GM12875 (cell line): ENCODE measurements around the gene SETDB2.

Source experiments
- H3K4me3 ChIP-seq: one replicate; pipeline ENCODE4 v1.5.1; 2011; ENCODE audit warnings: low read depth, low read length, control low read depth
- TF ChIP-seq, protein P1 (sequence below): IDR thresholded peaks from 2 replicates; pipeline ENCODE4 v1.5.1; 2011; ENCODE audit warnings: low read depth, mild to moderate bottlenecking, control low read depth, inconsistent platforms, low read length, moderate library complexity, borderline replicate concordance; ENCODE audit not compliant: insufficient read depth

Gene SETDB2

DNA sequence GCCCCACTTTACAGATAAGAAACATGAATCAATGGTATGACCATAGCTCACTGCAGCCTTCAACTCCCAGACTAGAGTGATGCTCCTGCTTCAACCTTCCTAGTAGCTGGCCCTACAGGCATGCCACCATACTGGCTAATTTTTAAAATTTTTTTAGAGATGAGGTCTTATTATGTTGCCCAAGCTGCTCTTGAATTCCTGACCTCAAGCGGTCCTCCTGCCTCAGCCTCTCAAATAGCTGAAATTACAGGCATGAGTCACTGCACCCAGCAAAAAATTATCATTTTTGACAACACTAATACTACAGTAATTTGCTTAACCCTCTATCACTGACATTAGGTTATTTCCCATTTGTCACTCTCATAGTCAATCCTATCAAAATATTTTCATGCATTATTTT, 15.0 kb upstream of the SETDB2 start:
- TF ChIP-seq, protein P1, sequence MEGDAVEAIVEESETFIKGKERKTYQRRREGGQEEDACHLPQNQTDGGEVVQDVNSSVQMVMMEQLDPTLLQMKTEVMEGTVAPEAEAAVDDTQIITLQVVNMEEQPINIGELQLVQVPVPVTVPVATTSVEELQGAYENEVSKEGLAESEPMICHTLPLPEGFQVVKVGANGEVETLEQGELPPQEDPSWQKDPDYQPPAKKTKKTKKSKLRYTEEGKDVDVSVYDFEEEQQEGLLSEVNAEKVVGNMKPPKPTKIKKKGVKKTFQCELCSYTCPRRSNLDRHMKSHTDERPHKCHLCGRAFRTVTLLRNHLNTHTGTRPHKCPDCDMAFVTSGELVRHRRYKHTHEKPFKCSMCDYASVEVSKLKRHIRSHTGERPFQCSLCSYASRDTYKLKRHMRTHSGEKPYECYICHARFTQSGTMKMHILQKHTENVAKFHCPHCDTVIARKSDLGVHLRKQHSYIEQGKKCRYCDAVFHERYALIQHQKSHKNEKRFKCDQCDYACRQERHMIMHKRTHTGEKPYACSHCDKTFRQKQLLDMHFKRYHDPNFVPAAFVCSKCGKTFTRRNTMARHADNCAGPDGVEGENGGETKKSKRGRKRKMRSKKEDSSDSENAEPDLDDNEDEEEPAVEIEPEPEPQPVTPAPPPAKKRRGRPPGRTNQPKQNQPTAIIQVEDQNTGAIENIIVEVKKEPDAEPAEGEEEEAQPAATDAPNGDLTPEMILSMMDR = no peak
- H3K4me3 ChIP-seq = no peak overlapping the region

DNA sequence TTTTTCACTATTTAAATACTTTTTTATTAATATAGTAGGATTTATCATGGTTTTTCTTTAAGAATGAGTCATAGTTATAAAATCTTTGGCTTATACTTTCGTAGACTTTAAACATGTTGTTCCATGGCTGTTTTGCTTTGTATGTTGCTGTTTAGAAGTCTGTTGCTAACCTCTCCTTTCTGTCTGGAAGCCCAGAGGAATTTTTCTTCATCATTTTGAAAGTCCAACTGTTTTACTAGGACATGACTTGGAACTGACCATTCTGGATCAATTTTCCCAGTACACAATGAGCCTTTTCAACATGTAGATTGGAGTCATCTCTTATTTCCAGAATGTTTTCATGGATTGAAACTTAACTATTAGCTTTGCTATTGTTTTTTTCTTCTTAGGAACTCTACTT, 8.1 kb upstream of the SETDB2 start:
- no peak overlapping the region for H3K4me3 ChIP-seq
- TF ChIP-seq, protein P1 = no peak

DNA sequence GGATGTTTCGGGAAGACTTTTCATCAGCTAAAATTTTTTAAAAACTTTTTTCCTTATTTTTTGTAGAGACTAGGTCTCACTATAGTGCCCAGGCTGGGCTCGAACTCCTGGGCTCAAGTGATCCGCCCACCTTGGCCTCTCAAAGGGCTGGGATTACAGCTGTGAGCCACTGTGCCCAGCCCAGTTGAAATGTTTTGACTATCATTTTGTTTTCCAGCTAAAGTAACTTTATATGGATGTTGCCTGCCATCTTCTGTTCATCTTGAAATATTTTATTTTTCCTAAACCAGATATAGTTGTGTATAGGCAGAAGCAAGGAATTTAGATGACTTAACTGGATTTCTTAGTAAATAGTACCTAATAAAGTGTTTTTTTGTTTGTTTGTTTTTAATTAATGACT, 7.2 kb upstream of the SETDB2 start:
- TF ChIP-seq, protein P1 = no peak
- H3K4me3 ChIP-seq = no peak overlapping the region

DNA sequence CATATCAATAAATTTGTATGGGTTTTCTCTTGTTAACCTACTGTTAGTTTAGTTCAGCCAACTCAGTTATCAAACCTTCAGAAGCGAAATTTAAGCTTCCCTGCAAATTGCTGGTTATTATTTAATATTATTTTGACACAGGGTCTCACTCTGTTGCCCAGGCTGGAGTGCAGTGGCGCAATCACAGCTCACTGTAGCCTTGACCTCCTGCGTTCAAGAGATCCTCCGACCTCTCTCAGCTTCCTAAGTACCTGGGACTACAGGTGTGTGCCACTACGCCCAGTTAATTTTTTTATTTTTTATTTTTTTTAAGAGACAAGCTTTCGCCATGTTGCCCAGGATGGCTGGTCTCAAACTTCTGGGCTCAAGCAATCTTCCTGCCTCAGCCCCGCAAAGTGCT, 6.4 kb upstream of the SETDB2 start:
- TF ChIP-seq, protein P1 = no peak
- no peak overlapping the region for H3K4me3 ChIP-seq

DNA sequence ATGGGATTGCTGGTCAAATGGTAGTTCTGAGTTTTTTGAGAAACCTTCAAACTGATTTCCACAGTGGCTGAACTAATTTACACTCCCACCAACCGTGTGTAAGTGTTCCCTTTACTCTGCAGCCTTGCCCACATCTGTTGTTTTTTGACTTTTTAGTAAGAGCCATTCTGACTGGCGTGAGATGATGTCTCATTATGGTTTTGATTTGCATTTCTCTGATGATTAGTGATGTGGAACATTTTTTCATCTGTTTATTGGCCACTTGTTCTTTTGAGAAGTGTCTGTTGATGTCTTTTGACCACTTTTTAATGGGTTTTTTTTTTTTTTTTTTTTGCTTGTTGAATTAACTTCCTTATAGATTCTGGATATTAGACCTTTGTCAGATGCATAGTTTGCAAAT, 4.5 kb upstream of the SETDB2 start:
- H3K4me3 ChIP-seq = no peak overlapping the region
- TF ChIP-seq, protein P1 = no peak

DNA sequence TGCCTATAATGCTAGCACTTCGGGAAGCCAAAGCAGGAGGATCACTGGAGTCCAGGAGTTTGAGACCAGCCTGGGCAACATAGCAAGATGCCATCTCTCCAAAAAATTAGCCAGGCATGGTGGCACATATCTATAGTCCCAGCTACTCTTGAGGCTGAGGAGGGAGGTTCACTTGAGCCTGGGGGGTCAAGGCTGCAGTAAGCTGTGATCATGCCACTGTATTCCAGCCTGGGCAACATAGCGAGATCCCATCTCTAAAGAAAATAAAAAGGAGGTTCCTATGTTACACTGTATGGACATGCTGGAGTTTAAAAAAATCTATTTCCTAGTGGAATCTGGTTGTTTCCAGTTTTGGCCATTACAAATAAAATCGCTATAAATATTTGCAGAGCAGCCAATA, 2.8 kb upstream of the SETDB2 start:
- no peak overlapping the region for H3K4me3 ChIP-seq
- TF ChIP-seq, protein P1 = no peak

DNA sequence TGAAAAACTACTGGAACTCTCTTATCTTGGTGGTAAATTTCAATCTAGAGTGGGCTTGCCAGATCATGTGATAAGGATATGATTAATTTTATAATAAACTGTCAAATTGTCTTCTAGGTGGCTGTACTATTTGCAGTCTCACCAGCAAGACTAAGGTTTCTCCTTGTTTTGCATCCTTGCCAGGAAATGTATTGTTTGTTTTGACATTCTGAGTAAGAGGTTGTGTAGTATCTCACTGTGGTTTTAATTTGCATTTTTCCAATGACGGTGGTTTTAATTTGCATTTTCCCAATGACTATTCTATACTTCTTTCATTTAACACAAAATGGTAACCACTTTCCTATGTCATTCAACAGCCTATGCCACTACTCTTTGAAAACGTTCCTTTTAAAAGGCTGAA, 2.2 kb upstream of the SETDB2 start:
- TF ChIP-seq, protein P1 = no peak
- no peak overlapping the region for H3K4me3 ChIP-seq
